Measurements from ENCODE around the gene COMMD3.

The COMMD3 gene

DNA sequence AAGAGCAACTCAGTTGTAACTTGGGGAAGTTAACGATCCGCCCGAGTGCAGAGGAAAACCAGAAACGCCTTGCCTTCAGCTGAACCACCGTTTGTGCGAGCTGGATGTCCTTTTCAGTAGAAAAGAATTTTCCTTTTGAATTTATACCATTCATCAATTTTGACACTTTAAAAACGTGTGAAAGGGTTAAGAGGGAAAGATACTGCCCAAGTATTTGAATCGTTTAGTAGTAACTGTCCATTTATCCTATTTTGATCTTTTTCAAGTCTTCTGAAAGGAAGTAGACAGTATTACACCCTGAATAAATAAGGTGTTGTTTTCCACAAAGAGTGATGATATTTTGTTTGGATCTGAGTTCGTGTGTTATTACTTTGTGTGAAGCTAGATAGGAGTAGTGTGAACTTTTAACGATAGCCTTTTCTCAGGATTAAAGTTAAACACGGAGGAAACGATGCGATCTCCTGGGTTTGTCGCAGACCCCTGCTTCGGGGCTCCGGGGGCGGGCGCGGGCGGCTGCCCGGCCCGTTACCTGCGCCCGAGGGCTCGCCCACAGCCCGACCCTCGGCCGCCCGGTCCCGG, 3.9 kb downstream of the COMMD3 start:
- no peak for DNase-seq (ENCODE audit: low spot score)
- no peak for FAIRE-seq

DNA sequence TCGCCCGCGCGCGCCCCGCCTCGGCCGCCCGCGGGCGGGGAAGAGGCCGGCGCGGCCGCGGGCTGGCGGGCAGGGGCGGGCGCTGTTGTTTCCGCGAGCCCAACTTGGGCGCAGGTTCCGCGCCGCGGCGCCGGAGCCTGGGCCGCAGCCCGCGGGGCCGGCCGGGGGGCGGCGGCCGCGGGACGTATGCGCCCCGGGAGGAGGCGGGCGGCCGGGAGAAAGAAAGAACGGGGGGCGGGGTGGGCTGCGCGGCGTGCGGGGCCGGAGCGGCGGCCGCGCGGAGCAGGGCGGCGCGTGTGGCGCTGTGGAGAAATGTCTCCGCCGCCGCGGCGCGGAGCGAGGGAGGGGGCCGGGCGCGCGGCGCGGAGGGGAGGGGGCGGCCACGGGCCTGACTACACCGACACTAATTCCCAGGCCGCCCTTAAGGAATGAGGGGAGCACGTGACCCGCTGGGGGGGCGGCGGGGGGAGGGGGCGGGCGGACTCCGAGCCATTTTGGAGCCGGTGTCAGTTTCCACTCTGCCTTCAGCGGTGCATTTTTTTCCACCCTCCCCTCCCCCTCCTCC, 4.5 kb downstream of the COMMD3 start, which contains the start of gene BMI1:
Gene BMI1, plus strand, starts transcription at position 509 of the 565 bp plus-strand sequence. CDS start 5,351 bp downstream, outside the sequence.
- no peak for FAIRE-seq
- DNase-seq (ENCODE audit: low spot score): peak; percentile 68

DNA sequence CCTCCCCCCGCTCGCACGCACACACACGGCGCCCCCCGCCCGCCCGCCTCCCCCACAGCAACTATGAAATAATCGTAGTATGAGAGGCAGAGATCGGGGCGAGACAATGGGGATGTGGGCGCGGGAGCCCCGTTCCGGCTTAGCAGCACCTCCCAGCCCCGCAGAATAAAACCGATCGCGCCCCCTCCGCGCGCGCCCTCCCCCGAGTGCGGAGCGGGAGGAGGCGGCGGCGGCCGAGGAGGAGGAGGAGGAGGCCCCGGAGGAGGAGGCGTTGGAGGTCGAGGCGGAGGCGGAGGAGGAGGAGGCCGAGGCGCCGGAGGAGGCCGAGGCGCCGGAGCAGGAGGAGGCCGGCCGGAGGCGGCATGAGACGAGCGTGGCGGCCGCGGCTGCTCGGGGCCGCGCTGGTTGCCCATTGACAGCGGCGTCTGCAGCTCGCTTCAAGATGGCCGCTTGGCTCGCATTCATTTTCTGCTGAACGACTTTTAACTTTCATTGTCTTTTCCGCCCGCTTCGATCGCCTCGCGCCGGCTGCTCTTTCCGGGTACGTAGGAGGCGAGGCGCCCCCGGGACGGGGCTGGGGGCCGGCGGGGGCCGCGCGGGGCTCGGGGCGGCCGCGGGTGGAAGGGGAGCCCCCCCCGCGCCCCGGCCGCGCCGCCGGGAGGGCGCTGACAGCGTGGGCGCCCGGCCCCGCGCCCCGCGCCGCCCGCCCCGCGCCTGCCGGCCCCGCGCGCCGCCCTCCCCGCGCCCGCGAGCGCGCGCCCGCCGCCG, 5.2 kb downstream of the COMMD3 start:
- FAIRE-seq (no peak), DNase-seq (ENCODE audit: low spot score) (peak; percentile 61)

DNA sequence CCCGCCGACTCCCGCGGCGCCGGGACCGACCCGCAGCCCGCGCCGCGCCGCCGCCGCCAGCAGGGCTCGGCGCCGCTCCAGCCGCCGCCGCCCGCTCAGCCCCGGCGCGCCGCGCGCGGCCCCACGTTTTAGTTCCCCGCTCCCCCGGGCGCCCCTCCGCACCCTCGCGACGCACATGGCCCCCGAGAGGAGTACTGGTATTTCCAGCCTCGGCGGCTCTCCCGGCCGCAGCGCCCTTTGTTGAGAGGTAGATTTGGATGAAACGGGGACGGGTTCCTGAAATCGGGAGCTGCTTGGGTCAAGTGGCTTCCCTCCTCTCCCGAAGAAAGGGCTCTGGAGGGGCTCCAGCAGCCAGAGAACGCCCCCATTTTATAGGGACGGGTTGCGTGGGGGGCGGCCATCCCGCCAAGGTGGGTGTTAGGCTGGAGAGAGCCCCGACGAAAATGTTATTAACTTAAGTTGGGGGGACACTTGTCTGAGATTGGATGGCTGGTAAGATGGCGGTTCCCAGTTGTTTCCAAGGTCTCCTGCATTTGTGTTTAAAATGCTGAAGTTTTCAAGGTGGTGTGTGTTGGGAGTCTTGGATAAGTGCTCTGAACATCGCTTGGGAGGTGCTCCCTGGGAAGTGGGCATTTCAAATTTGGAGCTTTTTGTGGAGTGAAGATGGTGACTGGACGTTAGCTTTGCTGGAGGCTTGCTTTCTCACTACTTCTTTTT, 5.9 kb downstream of the COMMD3 start:
- DNase-seq (ENCODE audit: low spot score): no peak
- FAIRE-seq: no peak

DNA sequence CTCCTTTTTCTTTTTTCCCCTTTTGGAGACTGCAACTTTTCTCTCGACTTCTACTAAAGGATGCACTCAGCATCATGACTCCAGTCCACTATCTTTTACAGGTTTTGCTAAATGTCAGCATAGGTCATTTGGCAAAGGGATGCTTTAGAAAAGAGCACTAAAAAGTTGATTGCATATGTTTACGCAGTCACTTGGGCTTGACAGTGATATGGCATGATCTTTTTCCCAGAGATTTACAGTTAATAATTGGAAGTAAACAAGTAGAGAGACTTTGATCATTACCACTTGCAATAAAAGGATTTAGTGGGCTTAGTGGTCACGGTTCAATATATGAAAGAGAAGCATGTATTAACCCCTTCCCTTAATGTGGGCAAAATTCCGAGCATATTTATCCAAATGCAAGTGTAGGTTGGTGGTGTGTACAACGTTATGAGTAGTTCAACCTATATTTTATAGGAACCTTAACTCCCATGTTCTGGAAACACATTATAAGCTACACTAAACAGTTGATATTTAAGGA, 6.5 kb downstream of the COMMD3 start:
- FAIRE-seq: no peak
- DNase-seq (ENCODE audit: low spot score): no peak

DNA sequence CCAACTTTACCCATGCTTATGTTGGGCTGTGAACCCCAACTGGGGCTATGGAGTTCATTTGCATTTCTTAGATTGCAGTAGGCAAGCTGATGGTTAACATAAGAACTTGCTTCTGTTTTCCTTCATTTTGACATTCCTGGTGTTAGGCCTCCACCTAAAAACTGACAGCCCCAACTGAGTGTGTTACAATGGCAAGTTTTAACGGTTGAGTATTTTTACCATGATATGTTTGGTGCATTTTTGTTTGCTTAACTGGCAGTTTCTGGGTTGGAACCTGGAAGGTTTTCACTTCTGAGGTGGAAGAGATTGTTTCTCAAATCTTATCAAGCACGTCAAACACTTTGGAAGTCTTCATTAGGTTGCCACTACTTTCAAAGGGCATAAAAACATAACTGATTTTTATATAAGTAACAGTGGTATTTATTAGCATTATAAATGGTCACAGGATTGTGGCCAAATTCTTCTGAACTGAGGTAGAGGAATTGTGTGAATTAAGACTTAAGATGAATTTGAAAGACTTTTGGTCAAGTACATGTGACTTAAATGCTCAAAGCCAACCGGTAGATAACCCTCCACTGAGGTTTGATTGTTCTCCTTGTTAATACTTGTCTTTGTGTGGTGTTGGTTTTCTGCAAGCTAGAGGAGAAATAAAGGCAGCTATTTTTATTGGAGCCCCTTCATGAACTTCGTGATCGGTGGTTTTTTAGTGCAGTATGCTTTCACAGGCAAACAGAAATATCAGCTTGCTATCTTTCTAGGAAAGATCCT, 7.5 kb downstream of the COMMD3 start:
- no peak for DNase-seq (ENCODE audit: low spot score)
- no peak for FAIRE-seq

DNA sequence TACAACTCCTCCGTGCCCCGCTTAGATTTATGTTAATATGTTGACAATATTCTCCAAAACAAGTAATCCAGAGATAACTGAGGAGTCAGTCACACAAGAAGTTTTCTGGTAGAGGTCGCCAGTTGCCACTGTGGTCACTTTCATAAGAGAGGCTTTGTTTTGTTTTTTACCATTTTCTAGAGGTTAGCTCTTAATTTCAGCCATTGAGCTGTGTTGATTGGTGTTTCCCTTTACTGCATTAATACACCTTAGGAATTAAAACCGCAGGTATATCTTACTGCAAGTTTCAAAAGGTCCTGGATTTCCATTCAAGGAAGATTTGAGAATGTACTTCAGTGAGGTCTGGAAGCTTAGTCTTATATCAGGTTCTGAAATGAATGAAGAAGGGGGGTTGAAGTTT, 8.2 kb downstream of the COMMD3 start:
- FAIRE-seq: no peak
- no peak for DNase-seq (ENCODE audit: low spot score)

DNA sequence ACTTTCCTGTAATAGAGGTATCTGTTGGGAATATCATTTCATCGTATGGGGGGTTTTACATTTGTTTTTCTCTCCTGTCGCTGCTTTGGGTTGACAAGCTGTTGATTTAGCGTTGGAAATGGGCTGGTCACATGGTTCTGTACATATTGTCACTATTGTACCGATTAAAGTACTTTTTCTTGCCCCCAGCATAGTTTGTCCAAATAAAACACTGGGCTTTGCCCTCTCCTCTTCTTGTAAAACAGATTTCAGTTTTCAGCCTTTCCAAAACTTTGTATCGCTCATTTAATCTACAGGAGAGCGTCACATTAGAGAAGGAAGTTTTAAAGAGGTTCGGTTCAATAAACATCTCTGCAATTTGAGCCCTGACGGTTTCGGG, 8.7 kb downstream of the COMMD3 start:
- DNase-seq (ENCODE audit: low spot score) (no peak), FAIRE-seq (no peak)

DNA sequence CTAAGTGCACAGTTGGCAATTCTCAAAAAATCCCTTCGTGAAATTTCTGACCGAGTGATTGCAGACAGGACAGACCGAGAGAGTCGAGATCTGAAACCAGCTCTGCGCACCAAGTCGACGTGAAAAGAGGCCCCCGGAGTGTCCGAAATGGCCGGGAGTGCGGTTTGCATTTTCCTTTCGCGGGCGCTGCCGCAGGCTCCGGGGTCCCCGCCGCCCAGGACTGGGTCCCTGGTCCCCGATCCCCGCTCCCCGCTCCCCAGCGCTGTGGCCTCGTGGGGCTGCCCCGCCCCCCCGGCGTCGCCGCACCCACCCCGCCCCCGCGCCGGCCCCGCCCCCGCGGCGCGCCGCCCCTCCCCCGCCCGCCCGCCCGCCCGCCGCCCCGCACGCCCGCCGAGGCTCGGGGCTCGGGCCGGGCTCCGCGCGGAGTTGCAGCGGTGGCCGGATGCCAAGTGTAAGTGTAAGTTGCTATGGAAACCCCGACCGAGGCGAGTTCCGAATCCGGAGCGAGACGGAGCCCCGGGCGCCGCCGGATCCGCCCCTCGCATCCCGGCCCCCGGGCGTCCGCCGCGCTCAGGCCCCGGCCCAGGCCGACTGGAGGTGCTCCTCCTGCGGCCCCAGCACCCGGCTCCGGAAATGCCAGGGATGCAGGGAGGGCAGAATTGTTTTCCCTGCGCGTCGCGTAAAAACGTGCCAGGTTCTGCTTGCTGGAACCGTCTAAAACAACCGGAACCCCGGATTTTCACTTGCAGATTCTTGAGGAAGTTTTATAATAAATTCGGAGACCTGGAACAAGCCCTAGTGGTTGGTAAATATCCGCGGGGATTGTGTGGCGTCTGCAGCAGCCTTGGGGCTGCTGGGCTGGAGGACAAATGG, 9.3 kb downstream of the COMMD3 start:
- DNase-seq (ENCODE audit: low spot score) (peak; percentile 50), FAIRE-seq (no peak)

DNA sequence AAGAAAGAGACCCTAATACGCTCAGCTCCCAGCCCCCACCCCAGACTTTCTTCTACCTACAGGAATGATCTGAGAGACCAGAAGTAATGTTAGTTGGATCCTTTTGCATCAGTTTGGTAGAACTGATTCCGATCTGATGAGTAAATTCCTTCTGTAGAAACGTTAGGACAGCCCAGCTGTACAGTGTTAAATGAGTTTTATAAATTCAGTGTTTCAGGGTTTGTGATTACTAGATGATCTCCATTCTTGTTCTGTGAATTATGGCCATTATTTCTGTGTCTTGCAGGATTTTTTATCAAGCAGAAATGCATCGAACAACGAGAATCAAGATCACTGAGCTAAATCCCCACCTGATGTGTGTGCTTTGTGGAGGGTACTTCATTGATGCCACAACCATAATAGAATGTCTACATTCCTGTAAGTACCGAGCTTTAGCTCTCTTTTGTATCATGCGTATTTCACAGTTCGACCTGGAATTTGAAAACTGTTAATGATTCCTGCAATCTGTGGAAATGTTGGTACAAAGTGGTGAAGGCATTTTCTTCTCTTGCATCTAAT, 10.0 kb downstream of the COMMD3 start:
- DNase-seq (ENCODE audit: low spot score) (no peak), FAIRE-seq (no peak)

DNA sequence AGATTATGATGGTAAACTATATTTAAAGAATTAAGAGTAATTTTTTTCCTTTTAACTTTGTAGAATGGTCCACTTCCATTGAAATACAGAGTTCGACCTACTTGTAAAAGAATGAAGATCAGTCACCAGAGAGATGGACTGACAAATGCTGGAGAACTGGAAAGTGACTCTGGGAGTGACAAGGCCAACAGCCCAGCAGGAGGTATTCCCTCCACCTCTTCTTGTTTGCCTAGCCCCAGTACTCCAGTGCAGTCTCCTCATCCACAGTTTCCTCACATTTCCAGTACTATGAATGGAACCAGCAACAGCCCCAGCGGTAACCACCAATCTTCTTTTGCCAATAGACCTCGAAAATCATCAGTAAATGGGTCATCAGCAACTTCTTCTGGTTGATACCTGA, 13.0 kb downstream of the COMMD3 start:
- no peak for DNase-seq (ENCODE audit: low spot score)
- FAIRE-seq: no peak

DNA sequence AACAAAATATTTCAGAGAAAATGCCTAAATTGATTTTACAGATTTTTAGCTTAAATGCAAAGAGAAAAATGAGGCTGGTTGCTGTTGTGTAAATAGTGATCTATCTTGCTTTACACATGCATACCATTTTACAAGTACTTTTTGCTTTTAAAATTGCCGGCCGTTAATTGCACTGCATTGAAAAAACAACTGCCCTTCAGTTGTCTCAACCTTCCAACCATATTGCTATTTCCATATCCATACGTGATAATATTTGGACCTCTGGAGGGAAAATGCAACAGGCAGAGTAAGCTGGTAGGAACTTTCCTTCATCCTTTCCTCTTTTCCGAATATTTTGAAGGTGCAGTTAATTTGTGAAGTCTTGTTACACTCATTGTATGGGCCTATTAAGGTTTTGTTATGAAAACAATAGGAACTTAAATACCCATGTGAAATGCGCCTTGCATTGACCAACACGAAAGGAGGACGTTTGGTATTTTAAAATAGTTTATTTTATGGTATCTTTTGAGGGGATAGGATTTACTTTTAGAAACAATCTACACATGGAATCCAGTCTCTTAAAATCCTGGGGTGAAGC, 16.0 kb downstream of the COMMD3 start:
- no peak for FAIRE-seq
- DNase-seq (ENCODE audit: low spot score): no peak

DNA sequence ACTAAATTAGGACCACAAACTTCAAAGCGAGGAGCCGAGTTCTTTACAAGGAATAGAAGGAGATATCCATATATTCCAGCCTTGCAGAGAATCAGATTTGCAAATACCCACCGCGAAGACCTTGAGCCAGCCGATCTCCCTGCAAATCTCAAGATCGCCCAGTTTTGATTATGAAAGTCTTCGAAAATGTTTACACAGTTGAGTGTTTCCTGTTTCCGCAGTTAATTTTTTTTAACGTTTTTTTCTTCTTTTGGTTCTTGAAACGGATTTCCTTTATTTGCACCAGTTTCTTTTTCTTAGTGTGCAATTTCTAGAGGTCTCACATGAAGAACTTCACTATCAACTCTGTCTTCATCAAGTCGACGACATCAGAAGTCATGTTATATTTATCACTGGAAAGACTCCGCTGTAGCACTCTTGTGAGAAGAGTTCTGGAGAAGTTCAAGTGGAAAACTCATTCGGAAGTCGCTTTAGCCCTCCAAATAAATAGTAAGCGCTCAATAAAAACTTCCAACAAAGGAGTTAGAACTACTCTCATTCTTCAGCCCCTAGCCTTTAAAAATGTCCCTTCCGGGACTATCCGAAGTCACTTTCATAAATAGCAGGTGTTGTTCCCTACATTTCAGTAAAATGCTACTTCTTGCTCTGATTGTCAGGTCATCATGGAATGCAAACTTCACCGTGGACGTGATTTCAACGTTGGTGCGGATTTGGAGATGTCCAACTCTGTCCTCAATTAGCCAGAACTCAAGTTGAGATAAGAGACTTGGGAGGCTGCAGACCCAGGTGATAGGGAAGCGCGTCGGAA, 17.2 kb downstream of the COMMD3 start:
- DNase-seq (ENCODE audit: low spot score) (no peak), FAIRE-seq (no peak)

DNA sequence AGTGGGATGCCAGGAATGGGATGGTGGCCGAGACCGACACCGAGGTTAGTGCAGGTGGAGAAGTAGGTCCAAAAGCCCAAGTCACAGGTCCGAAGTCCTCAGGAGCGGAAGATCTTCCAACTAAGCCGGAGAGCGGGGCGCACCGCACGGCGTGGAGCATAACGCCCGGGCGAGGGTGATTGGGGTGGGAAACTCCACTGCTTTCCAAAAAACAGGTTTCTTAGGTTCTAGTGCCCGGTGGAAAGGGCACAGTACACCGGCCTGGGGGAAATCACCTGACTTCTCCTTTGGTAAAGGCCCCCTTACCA, 17.7 kb downstream of the COMMD3 start:
- DNase-seq (ENCODE audit: low spot score) (no peak), FAIRE-seq (no peak)

DNA sequence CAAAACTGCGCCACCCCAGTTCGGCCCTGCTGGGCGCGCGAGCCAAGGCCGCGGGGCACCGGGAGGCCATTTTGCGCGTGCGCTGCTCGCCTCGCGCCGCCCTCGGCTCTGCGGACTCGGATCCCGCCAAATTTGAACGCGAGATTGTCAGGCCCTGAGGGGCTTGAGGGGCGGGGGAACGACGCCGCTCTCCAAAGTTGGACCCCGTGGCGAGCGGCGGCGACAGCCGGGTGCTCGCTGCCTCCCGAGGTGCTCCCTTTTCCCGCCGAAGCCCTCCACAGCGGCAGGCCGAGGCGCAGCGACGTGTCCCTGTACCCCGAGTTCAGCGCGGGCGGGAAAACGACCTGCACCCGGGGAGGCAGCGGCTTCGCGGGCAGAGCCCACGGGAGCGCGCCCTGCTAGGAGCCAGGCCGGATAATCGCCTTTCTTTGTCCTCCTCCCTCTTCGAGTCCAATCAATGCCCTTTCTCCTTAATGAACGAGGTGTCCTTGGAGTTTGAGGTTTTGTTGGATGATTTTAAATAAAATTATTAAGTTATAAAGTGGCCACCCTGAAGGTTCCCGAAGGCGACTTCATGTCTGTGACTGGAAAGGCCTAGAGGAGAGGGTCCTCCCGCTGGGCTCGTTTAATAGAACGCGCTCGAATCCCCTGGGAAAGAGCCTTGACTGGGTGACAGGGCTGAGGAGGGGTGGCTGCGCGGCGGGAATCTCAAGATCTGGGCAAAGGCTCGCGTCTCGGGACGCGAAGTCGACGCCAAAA, 18.4 kb downstream of the COMMD3 start:
- FAIRE-seq (no peak), DNase-seq (ENCODE audit: low spot score) (no peak)

DNA sequence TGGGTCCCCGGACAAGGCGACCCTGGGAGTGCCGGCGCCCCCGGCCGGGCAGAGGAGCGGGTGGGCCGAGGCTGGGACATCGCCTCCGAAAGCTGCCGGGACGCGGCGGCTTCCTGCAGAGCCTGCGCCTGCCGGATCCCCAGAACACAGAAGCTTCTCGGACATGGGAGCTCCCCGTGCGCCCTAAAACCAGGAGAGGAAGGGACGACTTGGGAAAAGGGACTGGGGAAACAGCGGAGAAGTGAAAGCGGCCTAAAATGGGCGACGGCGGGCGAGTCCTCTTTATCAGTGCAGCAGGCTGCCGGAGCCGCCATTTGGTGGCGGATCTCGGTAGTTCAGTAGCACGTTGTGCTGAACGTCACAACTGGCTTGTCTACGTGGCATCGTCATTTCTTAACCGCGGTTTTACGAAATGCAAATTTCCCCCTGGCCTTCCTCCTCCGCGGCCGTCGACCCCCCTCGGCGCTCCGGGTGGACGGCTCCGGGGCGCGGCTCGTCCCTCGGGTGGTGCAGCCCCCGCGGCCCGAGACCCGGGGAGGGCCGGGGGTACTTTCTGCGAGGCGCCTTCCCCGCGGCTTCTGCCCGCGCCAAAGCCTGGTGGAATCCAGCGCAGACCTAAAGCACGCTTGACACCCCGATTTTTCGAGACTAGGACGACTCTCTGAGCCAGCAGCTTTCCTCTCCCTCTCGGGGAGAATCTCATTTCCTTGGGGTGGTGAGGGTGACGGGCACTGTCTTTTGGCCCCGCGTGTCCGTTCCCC, 19.2 kb downstream of the COMMD3 start:
- FAIRE-seq (no peak), DNase-seq (ENCODE audit: low spot score) (no peak)

DNA sequence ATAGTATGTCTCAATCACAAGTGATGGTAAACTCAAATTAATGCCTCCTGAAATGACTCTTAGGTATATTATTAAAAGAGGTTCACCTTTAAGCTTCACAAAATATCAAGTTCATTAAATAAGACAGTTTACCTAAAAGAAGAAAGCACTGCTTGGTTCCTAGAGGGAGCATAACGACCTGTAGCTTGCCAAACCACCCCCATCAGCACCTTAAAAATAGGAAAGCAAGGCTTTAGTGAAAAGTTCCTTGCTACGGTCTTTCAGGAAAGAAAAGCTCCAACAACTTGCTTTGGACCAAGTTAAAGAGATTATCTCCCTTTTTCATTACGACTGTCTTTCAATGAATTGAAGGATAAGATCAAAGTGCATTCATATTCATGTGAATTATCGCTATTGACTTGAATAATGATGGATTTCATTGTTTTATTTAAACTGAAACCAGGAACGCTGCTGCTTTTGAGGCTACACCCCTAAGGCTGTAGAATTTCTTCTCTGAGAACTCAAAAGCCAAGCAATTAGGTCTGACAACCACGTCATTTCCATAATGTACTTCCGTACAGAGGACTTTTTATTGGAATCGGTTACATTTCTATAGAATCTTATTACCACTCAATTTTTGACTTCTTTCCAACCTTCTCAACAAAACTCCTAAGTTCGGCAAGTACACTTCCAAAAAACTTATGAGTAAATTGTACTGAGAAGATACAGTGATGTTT, 22.2 kb downstream of the COMMD3 start:
- no peak for DNase-seq (ENCODE audit: low spot score)
- no peak for FAIRE-seq

Data from RCC 7860 (cell line).